GM12865 (cell line): Measurements from ENCODE around the gene SDE2.

Experiments
- DNase-seq: peaks from one replicate; pipeline ENCODE4 v3.0.0; 2010; ENCODE audit warnings: low read depth
- H3K4me3 ChIP-seq: 2 replicates; pipeline ENCODE4 v1.5.1; 2011; ENCODE audit warnings: mild to moderate bottlenecking, low read depth, low read length, control low read depth
- CTCF ChIP-seq: IDR thresholded peaks from 2 replicates; pipeline ENCODE4 v1.5.1; 2011; ENCODE audit warnings: low read length, control low read depth, low read depth, inconsistent platforms; ENCODE audit not compliant: insufficient read depth; ENCODE audit errors: missing control alignments

SDE2 gene

GRCh38 chr1:225999227-225999911 lies at the start of gene SDE2:
Gene SDE2 (minus strand): TSS chr1:225999343. CDS start chr1:225999312, 31 bp downstream.
- TF ChIP-seq CTCF: no peak
- peak; percentile 100 for DNase-seq
- peak within 1 kb of the TSS; percentile 80 for H3K4me3 ChIP-seq

GRCh38 chr1:226048886-226049285 lies 49.7 kb upstream of the SDE2 start:
- H3K4me3 ChIP-seq: no peak overlapping the region
- TF ChIP-seq CTCF: no peak
- DNase-seq: no peak

- no peak for TF ChIP-seq CTCF
- no peak overlapping the region for H3K4me3 ChIP-seq
- DNase-seq: no peak
These were observed 48.4 kb upstream of the SDE2 start for GRCh38 chr1:226047495-226047894.

- no peak overlapping the region for H3K4me3 ChIP-seq
- no peak for DNase-seq
- TF ChIP-seq CTCF: no peak
These were observed 47.1 kb upstream of the SDE2 start for GRCh38 chr1:226046240-226046639.

- no peak for TF ChIP-seq CTCF
- H3K4me3 ChIP-seq: no peak overlapping the region
- no peak for DNase-seq
These were observed 45.5 kb upstream of the SDE2 start for GRCh38 chr1:226044514-226045101.

- TF ChIP-seq CTCF: no peak
- DNase-seq: no peak
- no peak overlapping the region for H3K4me3 ChIP-seq
These were observed 42.3 kb upstream of the SDE2 start for GRCh38 chr1:226041419-226041818.

- no peak for DNase-seq
- H3K4me3 ChIP-seq: no peak overlapping the region
- TF ChIP-seq CTCF: no peak
These were observed 39.5 kb upstream of the SDE2 start for GRCh38 chr1:226038661-226039060.
